Right atrium auricular region (tissue), 2 donors: ENCODE measurements around the gene NRDE2. TPM values are rescaled to one million over a fixed set of nuclear protein-coding genes. Genes with fewer than 3 reads are reported as not detected.

Source experiments
- DNase-seq: peaks from one replicate; pipeline ENCODE4 v3.0.0-alpha.2; 2019; ENCODE audit warnings: low spot score
- H3K27ac ChIP-seq, 2 donors: fragments of 200-600 bp; sonication (generic); 1 replicate in 1 of 2; 2 replicates in 1 of 2; pipeline ENCODE4 v1.5.1; 2016 to 2019
- H3K27me3 ChIP-seq, 2 donors: fragments of 200-600 bp; sonication (generic); one replicate each; pipeline versions ENCODE4 v1.5.1 to v1.6.0; 2017 to 2019
- H3K36me3 ChIP-seq: fragments of 200-600 bp; sonication (generic); one replicate; pipeline ENCODE4 v1.5.1; 2016
- H3K4me1 ChIP-seq, 2 donors: fragments of 200-600 bp; sonication (generic); one replicate each; pipeline versions ENCODE4 v1.5.1 to v1.6.0; 2017 to 2019
- H3K4me3 ChIP-seq, 2 donors: fragments of 200-600 bp; sonication (generic); 1 replicate in 1 of 2; 2 replicates in 1 of 2; pipeline ENCODE4 v1.5.1; 2017 to 2019; ENCODE audit warnings: mild to moderate bottlenecking in 1 of 2, moderate library complexity in 1 of 2
- H3K9me3 ChIP-seq, 2 donors: fragments of 200-600 bp; sonication (generic); one replicate each; pipeline ENCODE4 v1.5.1; 2019
- total RNA-seq, 2 donors: library from RNA; depleted of rRNA; stranded (reverse); fragments of >200 nt; gene quantifications; one replicate each; pipeline ENCODE4 v1.1.0, GENCODE V29; 2016
- TF ChIP-seq, protein P1 (sequence below), 2 donors: fragments of 200-600 bp; sonication (generic); IDR thresholded peaks; one replicate each; pipeline ENCODE4 v1.5.1; 2019; ENCODE audit warnings: antibody characterized with exemption in 2 of 2

Gene NRDE2
- total RNA-seq, 2 donors from 2014 or later = 5.9 to 6.9 TPM

DNA sequence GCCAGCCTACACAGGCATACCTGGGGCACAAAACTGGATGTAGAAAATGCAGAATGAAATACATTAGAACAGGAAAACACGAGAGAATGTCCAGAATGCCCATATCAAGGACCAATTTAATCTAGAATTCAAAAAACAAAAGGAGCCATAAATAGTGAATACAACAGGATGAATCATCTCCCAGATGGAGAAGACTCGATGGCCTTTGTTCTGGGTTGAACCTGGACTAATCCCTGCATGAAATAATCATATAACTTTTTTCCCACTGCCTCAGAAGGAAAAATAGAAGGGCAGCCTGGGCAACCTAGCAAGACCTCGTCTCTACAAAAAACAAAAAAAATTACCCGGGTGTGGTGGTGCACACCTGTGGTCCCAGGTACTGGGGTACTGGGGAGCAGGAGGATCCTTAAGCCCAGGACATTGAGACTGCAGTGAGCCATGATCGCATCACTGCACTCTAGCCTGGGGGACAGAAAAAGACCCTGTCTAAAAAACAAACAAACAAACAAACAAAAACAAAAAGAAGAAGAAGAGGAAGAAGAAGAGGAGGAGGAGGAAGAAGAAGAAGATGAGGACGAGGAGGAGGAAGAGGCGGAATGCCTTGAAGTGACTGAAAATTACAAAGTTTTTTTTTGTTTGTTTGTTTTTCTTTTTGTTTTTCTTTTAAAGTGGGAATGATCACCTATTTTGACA lies 30.3 kb upstream of the NRDE2 start:
- no peak overlapping the region for H3K27ac ChIP-seq
- no peak for DNase-seq
- H3K36me3 ChIP-seq = no peaks in the 10 kb centered on the region
- TF ChIP-seq, protein P1, sequence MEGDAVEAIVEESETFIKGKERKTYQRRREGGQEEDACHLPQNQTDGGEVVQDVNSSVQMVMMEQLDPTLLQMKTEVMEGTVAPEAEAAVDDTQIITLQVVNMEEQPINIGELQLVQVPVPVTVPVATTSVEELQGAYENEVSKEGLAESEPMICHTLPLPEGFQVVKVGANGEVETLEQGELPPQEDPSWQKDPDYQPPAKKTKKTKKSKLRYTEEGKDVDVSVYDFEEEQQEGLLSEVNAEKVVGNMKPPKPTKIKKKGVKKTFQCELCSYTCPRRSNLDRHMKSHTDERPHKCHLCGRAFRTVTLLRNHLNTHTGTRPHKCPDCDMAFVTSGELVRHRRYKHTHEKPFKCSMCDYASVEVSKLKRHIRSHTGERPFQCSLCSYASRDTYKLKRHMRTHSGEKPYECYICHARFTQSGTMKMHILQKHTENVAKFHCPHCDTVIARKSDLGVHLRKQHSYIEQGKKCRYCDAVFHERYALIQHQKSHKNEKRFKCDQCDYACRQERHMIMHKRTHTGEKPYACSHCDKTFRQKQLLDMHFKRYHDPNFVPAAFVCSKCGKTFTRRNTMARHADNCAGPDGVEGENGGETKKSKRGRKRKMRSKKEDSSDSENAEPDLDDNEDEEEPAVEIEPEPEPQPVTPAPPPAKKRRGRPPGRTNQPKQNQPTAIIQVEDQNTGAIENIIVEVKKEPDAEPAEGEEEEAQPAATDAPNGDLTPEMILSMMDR (IDR thresholded peaks at IDR 0.05) = no peak
- H3K4me3 ChIP-seq = no peak overlapping the region
- H3K4me1 ChIP-seq = no peaks in the 10 kb centered on the region
- H3K9me3 ChIP-seq = no peaks in the 10 kb centered on the region
- H3K27me3 ChIP-seq = no peaks in the 10 kb centered on the region

GRCh38 chr14:90358359-90358758 lies 26.6 kb upstream of the NRDE2 start:
- Histone ChIP-seq H3K27me3 (no peaks in the 10 kb centered on the region), H3K4me3 (no peak overlapping the region), H3K9me3 (no peaks in the 10 kb centered on the region), H3K4me1 (no peaks in the 10 kb centered on the region), H3K36me3 (no peaks in the 10 kb centered on the region), H3K27ac (no peak overlapping the region)
- TF ChIP-seq, protein P1 (IDR thresholded peaks at IDR 0.05) = no peak
- no peak for DNase-seq

- Histone ChIP-seq H3K27ac (no peak overlapping the region), H3K36me3 (no peaks in the 10 kb centered on the region), H3K4me3 (no peak overlapping the region), H3K27me3 (no peaks in the 10 kb centered on the region), H3K9me3 (no peaks in the 10 kb centered on the region), H3K4me1 (no peaks in the 10 kb centered on the region)
- TF ChIP-seq, protein P1 (IDR thresholded peaks at IDR 0.05) = no peak
- no peak for DNase-seq
These were observed 25.2 kb upstream of the NRDE2 start for GRCh38 chr14:90356925-90357324.

GRCh38 chr14:90355540-90356518 lies 24.1 kb upstream of the NRDE2 start:
- no peak overlapping the region for H3K27ac ChIP-seq
- H3K9me3 ChIP-seq = no peaks in the 10 kb centered on the region
- TF ChIP-seq, protein P1 (IDR thresholded peaks at IDR 0.05) = no peak
- DNase-seq = no peak
- H3K36me3 ChIP-seq = no peaks in the 10 kb centered on the region
- no peak overlapping the region for H3K4me3 ChIP-seq
- H3K4me1 ChIP-seq = no peaks in the 10 kb centered on the region
- no peaks in the 10 kb centered on the region for H3K27me3 ChIP-seq

- no peak overlapping the region for H3K4me3 ChIP-seq
- H3K36me3 ChIP-seq = no peaks in the 10 kb centered on the region
- no peaks in the 10 kb centered on the region for H3K27me3 ChIP-seq
- H3K27ac ChIP-seq = no peak overlapping the region
- H3K9me3 ChIP-seq = no peaks in the 10 kb centered on the region
- DNase-seq = no peak
- TF ChIP-seq, protein P1 (IDR thresholded peaks at IDR 0.05) = no peak
- H3K4me1 ChIP-seq = no peaks in the 10 kb centered on the region
These were observed 23.0 kb upstream of the NRDE2 start for GRCh38 chr14:90354551-90355298.
